Midbrain (tissue), 1 donor: ENCODE results near the gene MIA.
"Not testable (repeated sequence)": the region's sequence is repeated elsewhere in the genome, so short reads cannot be mapped to it uniquely, and the experiment has no call there.

ENCODE experiments used
- DNase-seq: peaks from one replicate; lab custom pipeline; 2025; lab: John Stamatoyannopoulos, UW

Gene MIA

GRCh38 chr19:40774916-40775631 is at the start of gene MIA:
Gene MIA (plus strand): TSS chr19:40775521. CDS start chr19:40775543, 22 bp downstream.
- DNase-seq, result no peak

- no peak for DNase-seq
Measured at GRCh38 chr19:40726279-40726678, 49.0 kb upstream of the MIA start.

GRCh38 chr19:40730065-40730464 is 45.3 kb upstream of the MIA start:
- DNase-seq, result not testable (repeated sequence)

- not testable (repeated sequence) for DNase-seq
Measured at GRCh38 chr19:40732304-40732703, 43.0 kb upstream of the MIA start.

- DNase-seq, result no peak
Measured at GRCh38 chr19:40733149-40733548, 42.2 kb upstream of the MIA start.

- no peak for DNase-seq
Measured at GRCh38 chr19:40735013-40735771, 40.1 kb upstream of the MIA start.

GRCh38 chr19:40736661-40737060 is 38.7 kb upstream of the MIA start:
- no peak for DNase-seq

- no peak for DNase-seq
Measured at GRCh38 chr19:40737102-40737644, 38.1 kb upstream of the MIA start.

- DNase-seq, result no peak
Measured at GRCh38 chr19:40739030-40739839, 36.1 kb upstream of the MIA start.

GRCh38 chr19:40739871-40740703 is 35.2 kb upstream of the MIA start:
- DNase-seq, result no peak

GRCh38 chr19:40740747-40741146 is 34.6 kb upstream of the MIA start:
- DNase-seq, result peak; percentile 61

GRCh38 chr19:40741527-40742390 is 33.6 kb upstream of the MIA start:
- no peak for DNase-seq

GRCh38 chr19:40742477-40742876 is 32.8 kb upstream of the MIA start:
- DNase-seq, result no peak

- DNase-seq, result no peak
Measured at GRCh38 chr19:40742886-40743285, 32.4 kb upstream of the MIA start.

- DNase-seq, result no peak
Measured at GRCh38 chr19:40743926-40744325, 31.4 kb upstream of the MIA start.

- no peak for DNase-seq
Measured at GRCh38 chr19:40744554-40745401, 30.5 kb upstream of the MIA start.

- no peak for DNase-seq
Measured at GRCh38 chr19:40745402-40745780, 29.9 kb upstream of the MIA start.

GRCh38 chr19:40747536-40747935 is 27.8 kb upstream of the MIA start:
- no peak for DNase-seq

- DNase-seq, result peak; percentile 100
Measured at GRCh38 chr19:40750058-40750873, 25.1 kb upstream of the MIA start, which contains the start of gene ACTMAP. Gene ACTMAP (minus strand): TSS chr19:40750477. CDS start chr19:40749803, 674 bp downstream.
